Measurements from ENCODE around the gene TMEM198.

TMEM198 gene

GRCh38 chr2:219543596-219544358 is at the start of gene TMEM198, which contains the start of gene CHPF:
TSS of gene TMEM198 (plus strand) at chr2:219544028. CDS start at chr2:219544728, 700 bp downstream.
TSS of gene CHPF (minus strand) at chr2:219543809. CDS start at chr2:219543538, 271 bp downstream.
- DNase-seq (ENCODE audit: low spot score) = peak; percentile 96

GRCh38 chr2:219494952-219495530 is 48.8 kb upstream of the TMEM198 start:
- no peak for DNase-seq (ENCODE audit: low spot score)

- DNase-seq (ENCODE audit: low spot score) = peak; percentile 84
These were observed 48.2 kb upstream of the TMEM198 start for GRCh38 chr2:219495531-219496122.

GRCh38 chr2:219496247-219496824 is 47.5 kb upstream of the TMEM198 start:
- DNase-seq (ENCODE audit: low spot score) = no peak

GRCh38 chr2:219496825-219497494 is 46.9 kb upstream of the TMEM198 start:
- DNase-seq (ENCODE audit: low spot score) = no peak

GRCh38 chr2:219497495-219498279 is 46.1 kb upstream of the TMEM198 start:
- peak; percentile 48 for DNase-seq (ENCODE audit: low spot score)

GRCh38 chr2:219498280-219499057 is 45.4 kb upstream of the TMEM198 start, which contains the start of gene GMPPA:
TSS of gene GMPPA (plus strand) at chr2:219498891. CDS start at chr2:219499976, 1,085 bp downstream.
- peak; percentile 97 for DNase-seq (ENCODE audit: low spot score)

- no peak for DNase-seq (ENCODE audit: low spot score)
These were observed 44.8 kb upstream of the TMEM198 start for GRCh38 chr2:219499058-219499307.

GRCh38 chr2:219499555-219499954 is 44.3 kb upstream of the TMEM198 start:
- DNase-seq (ENCODE audit: low spot score) = no peak

GRCh38 chr2:219500135-219500534 is 43.7 kb upstream of the TMEM198 start:
- no peak for DNase-seq (ENCODE audit: low spot score)

GRCh38 chr2:219501849-219502248 is 42.0 kb upstream of the TMEM198 start:
- DNase-seq (ENCODE audit: low spot score) = no peak

GRCh38 chr2:219502618-219503017 is 41.2 kb upstream of the TMEM198 start:
- no peak for DNase-seq (ENCODE audit: low spot score)

- DNase-seq (ENCODE audit: low spot score) = no peak
These were observed 38.2 kb upstream of the TMEM198 start for GRCh38 chr2:219505585-219505984.

- no peak for DNase-seq (ENCODE audit: low spot score)
These were observed 37.6 kb upstream of the TMEM198 start for GRCh38 chr2:219506153-219506801.

- no peak for DNase-seq (ENCODE audit: low spot score)
These were observed 36.9 kb upstream of the TMEM198 start for GRCh38 chr2:219506802-219507526.

- DNase-seq (ENCODE audit: low spot score) = no peak
These were observed 36.0 kb upstream of the TMEM198 start for GRCh38 chr2:219507581-219508443.

- no peak for DNase-seq (ENCODE audit: low spot score)
These were observed 35.4 kb upstream of the TMEM198 start for GRCh38 chr2:219508444-219508734.

- DNase-seq (ENCODE audit: low spot score) = no peak
These were observed 34.7 kb upstream of the TMEM198 start for GRCh38 chr2:219508971-219509779.
